Coronary artery (tissue), 2 donors: ENCODE data around the gene SPSB2.
"Not testable (repeated sequence)": the region's sequence is repeated elsewhere in the genome, so short reads cannot be mapped to it uniquely, and the experiment has no call there.

Source experiments
- DNase-seq: peaks from one replicate; pipeline ENCODE4 v3.0.0-alpha.2; 2017; ENCODE audit warnings: low spot score
- H3K27ac ChIP-seq, 2 donors: fragments of 200-600 bp; sonication (generic); one replicate each; pipeline ENCODE4 v1.5.1; 2016 to 2019
- H3K4me3 ChIP-seq: fragments of 200-600 bp; sonication (generic); 2 replicates; pipeline ENCODE4 v1.5.1; 2016; ENCODE audit warnings: mild to moderate bottlenecking, moderate library complexity
- TF ChIP-seq, protein P1 (sequence below): fragments of 200-600 bp; sonication (generic); IDR thresholded peaks from one replicate; pipeline ENCODE4 v1.5.1; 2019; ENCODE audit warnings: antibody characterized with exemption

The SPSB2 gene

DNA sequence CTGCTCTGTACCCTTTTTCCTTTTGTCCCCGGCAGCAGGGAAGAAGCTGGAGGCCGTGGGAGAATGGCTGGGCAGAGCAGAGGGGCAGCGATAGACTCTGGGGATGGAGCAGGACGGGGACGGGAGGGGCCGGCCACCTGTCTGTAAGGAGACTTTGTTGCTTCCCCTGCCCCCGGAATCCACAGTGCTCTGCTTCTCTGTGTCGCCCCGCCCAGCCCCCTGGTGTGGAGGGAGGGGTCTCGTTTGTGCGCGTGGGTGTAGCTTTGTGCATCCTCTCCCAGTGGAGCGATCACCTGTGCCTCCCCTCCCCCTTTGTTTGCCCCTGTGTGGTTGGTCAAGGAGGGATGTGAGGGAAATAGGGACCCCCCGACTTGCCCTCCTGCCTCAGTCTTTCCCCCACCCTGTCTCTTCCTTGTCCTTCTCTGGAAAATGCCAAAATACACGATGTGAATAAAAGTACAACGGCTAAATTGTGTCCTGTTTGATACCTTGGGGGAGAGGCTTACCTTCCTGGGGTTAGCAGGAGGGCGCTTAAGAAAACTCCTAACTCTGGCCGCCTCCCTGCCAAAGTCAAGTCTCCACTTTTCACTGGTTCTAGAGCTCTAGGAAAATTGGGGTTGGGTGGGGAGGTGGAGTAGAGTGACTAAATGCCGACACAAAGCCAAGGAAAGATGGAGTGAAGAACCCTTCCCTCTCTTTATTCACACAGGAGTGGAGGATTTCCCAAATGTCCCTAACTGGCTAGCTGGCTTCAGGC is 6.8 kb downstream of the SPSB2 start:
- TF ChIP-seq, protein P1, sequence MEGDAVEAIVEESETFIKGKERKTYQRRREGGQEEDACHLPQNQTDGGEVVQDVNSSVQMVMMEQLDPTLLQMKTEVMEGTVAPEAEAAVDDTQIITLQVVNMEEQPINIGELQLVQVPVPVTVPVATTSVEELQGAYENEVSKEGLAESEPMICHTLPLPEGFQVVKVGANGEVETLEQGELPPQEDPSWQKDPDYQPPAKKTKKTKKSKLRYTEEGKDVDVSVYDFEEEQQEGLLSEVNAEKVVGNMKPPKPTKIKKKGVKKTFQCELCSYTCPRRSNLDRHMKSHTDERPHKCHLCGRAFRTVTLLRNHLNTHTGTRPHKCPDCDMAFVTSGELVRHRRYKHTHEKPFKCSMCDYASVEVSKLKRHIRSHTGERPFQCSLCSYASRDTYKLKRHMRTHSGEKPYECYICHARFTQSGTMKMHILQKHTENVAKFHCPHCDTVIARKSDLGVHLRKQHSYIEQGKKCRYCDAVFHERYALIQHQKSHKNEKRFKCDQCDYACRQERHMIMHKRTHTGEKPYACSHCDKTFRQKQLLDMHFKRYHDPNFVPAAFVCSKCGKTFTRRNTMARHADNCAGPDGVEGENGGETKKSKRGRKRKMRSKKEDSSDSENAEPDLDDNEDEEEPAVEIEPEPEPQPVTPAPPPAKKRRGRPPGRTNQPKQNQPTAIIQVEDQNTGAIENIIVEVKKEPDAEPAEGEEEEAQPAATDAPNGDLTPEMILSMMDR, result no peak
- peak overlapping the region; percentile 93 to 99 for H3K27ac ChIP-seq
- H3K4me3 ChIP-seq, result peak overlapping the region; percentile 81
- DNase-seq, result no peak

DNA sequence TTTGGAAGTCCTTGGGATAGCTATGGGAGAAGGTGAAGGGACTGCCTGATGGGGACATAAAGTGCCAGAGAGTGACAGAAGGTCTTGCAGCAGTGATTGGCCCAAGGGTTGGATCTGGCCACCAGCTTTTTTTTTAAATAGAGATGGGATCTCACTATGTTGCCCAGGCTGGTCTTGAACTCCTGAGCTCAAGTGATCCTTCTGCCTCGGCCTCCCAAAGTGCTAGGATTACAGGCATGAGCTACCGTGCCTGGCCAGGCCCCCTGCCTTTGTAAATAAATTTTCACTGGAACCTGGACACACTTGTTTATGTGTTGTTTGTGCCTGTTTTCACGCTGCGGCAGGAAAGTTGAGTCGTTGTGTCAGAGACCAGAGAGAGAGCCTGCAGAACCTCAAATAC is 7.8 kb downstream of the SPSB2 start:
- not testable (repeated sequence) for DNase-seq, H3K27ac ChIP-seq

DNA sequence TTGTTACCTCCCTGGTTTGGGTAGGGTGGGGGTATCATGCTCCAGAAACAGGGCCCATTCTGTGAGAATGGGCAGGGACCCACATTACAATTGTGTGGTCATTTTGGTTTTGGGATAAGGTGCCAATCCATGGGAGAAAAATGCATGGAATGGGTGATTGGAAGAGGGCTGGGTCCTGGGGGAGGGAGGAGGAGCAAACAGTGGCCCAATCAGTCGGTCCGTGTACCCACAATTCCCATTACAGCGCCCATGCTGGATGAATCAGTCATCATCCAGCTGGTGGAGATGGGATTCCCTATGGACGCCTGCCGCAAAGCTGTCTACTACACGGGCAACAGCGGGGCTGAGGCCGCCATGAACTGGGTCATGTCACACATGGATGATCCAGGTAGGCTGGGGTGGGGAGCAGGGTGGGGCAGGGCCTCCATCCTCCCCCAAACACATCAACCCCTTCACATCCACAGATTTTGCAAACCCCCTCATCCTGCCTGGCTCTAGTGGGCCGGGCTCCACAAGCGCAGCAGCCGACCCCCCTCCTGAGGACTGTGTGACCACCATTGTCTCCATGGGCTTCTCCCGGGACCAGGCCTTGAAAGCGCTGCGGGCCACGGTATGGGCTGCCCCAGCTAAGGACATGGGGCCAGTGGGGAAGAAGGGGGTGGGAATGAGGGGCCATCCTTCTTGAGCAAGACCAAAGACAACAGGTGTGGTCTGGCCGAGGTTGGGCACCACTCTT is 9.3 kb downstream of the SPSB2 start:
- TF ChIP-seq, protein P1, result no peak
- H3K4me3 ChIP-seq, result no peak overlapping the region
- DNase-seq, result no peak
- H3K27ac ChIP-seq, result no peak overlapping the region

More for the DNA sequence above, 7.8 kb downstream of the SPSB2 start:
- H3K4me3 ChIP-seq, result not testable (repeated sequence)

DNA sequence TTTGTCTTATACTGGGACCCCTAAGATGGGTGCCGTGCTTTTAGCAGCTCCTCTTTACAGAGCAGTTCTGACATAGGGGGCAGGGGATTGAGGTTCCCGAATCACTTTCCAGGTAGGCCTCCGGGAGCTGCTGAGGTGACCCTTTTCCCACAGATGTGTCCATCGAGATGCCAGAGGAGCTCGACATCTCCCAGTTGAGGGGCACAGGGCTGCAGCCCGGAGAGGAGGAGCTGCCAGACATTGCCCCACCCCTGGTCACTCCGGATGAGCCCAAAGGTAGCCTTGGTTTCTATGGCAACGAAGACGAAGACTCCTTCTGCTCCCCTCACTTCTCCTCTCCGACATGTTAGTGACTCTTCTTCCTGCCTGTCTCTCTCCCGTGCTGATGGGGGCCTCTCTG is 10.1 kb downstream of the SPSB2 start:
- no peak overlapping the region for H3K4me3 ChIP-seq
- TF ChIP-seq, protein P1, result no peak
- no peak overlapping the region for H3K27ac ChIP-seq
- DNase-seq, result no peak

DNA sequence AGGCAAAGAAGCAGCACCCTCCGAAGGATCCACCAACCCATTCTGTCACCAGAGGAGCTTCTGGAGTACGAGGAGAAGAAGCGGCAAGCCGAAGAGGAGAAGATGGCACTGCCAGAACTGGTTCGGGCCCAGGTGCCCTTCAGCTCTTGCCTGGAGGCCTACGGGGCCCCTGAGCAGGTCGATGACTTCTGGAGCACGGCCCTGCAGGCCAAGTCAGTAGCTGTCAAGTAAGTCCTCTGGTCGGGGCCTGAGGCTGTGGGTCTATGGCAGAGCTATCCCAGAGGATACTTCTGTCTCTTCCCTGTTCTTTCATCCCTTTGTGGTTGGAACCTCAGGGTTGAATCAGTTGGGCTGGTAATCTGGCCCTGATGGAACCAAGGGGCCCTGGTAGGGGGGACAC is 11.7 kb downstream of the SPSB2 start:
- Histone ChIP-seq H3K27ac (no peak overlapping the region), H3K4me3 (no peak overlapping the region)
- DNase-seq, result no peak
- TF ChIP-seq, protein P1, result no peak

DNA sequence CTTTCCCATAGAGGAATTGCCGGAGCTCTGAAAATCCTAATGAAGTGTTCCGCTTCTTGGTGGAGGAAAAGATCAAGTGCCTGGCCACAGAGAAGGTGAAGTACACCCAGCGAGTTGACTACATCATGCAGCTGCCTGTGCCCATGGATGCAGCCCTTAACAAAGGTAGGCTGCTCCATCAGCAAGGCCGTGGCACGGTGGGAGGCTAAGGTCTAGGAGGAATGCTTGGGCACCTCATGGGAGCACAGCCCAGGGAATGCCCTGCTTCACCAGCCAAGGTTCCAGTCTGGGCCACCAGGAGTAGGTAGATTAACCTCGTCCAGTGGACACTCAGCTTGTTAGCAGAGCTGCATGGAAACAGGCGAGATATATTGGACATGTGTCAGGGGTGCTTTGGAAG is 12.2 kb downstream of the SPSB2 start:
- TF ChIP-seq, protein P1, result no peak
- H3K4me3 ChIP-seq, result no peak overlapping the region
- H3K27ac ChIP-seq, result no peak overlapping the region
- no peak for DNase-seq

DNA sequence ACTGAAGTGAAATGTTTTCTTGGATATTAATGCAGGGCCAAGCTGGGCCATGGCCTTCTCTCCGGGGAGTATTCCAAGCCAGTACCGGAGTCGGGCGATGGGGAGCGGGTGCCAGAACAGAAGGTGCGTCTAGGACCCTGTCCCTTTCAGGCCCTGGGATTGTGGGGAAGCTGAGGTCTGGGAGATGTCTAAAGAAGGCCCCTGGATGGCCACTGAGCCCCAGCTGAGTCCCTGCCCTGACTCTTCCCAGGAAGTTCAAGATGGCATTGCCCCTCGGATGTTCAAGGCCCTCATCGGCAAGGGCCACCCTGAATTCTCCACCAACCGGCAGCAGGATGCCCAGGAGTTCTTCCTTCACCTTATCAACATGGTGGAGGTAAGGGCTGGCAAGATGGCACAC is 13.0 kb downstream of the SPSB2 start:
- TF ChIP-seq, protein P1, result no peak
- Histone ChIP-seq H3K27ac (no peak overlapping the region), H3K4me3 (no peak overlapping the region)
- no peak for DNase-seq
